Left ventricle myocardium inferior (tissue), 1 donor: ENCODE results near the gene EFHD2. TPM values are rescaled to one million over a fixed set of nuclear protein-coding genes. Genes with fewer than 3 reads are reported as not detected.

Experiments
- DNase-seq: peaks from one replicate; pipeline ENCODE4 v3.0.0-alpha.2; 2020
- H3K27ac ChIP-seq: fragments of 200-600 bp; replicated peaks from 2 replicates; pipeline ENCODE4 v1.8.0; 2021
- H3K27me3 ChIP-seq: fragments of 200-600 bp; 2 replicates; pipeline ENCODE4 v1.8.0; 2021; ENCODE audit warnings: low read depth
- H3K36me3 ChIP-seq: fragments of 200-600 bp; 2 replicates; pipeline ENCODE4 v1.8.0; 2021
- H3K4me1 ChIP-seq: fragments of 200-600 bp; 2 replicates; pipeline ENCODE4 v1.8.0; 2021
- H3K4me3 ChIP-seq: fragments of 200-600 bp; 2 replicates; pipeline ENCODE4 v1.8.0; 2021; ENCODE audit warnings: mild to moderate bottlenecking, moderate library complexity
- H3K9me3 ChIP-seq: fragments of 200-600 bp; replicated peaks from 2 replicates; pipeline ENCODE4 v1.8.0; 2021
- CTCF ChIP-seq: fragments of 200-600 bp; IDR thresholded peaks from 2 replicates; pipeline ENCODE4 v1.8.0; 2021; ENCODE audit warnings: antibody characterized with exemption, mild to moderate bottlenecking, borderline replicate concordance
- intact Hi-C: fragments of 100-400 bp; cut with micrococcal nuclease; formaldehyde crosslinking; loops from one replicate; pipeline ENCODE4 v1.11.0; 2022
- total RNA-seq: library from RNA; stranded (reverse); fragmentation: NEBNext Ultra II Directional; extraction: Animal tissue kit (Norgen Biotek cat#: 25700); gene quantifications from one replicate; pipeline ENCODE4 v1.2.1, GENCODE V29; 2021
- donor health status: DM: no; HTN: yes; CAD: no; lungs with severe emphysema.

Gene EFHD2
- total RNA-seq, 1 donor from 2014 or later: 15.0 TPM

DNA sequence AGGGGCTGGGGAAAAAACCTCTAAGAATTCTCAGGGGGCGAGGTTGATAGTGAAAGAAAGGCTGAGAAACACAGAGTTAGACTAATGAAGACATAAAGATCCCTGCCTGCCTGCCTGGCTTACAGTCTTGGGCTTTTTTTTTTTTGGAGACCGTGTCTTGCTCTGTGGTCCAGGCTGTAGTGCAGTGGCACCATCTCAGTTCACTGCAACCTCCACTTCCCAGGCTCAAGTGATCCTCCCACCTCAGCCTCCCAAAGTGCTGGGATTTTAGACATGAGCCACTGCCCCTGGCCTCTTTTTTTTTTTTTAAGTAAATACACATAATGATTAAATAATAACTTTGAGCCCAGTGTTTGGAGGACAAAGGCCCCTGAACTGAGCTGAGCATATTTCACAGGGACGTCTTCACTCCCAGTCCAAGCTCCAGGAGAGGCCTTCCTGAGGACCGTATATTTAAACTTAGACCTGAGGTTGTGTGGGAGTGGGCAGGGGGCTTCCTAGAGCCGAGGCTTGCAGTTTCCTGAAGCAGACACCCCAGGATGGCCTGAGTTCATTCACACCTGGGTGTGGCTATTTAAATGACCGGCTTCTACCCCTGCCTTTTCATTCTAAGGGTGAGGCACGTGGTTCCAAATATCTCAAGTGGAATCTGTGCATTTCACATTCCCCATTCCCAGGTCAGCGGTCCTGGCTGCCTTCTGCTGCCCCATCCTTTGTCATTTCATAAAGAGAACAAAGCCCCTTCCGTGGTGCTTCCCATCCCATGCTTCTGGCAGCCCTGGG, 16.0 kb upstream of the EFHD2 start:
- H3K27me3 ChIP-seq: peaks cover 23% of the 10 kb centered on the region
- no peaks in the 10 kb centered on the region for H3K36me3 ChIP-seq
- no peak overlapping the region for H3K27ac ChIP-seq
- intact Hi-C loops: no loop called here
- no peaks in the 10 kb centered on the region for H3K9me3 ChIP-seq
- TF ChIP-seq CTCF: no peak
- H3K4me1 ChIP-seq: no peaks in the 10 kb centered on the region
- DNase-seq: no peak
- no peak overlapping the region for H3K4me3 ChIP-seq

DNA sequence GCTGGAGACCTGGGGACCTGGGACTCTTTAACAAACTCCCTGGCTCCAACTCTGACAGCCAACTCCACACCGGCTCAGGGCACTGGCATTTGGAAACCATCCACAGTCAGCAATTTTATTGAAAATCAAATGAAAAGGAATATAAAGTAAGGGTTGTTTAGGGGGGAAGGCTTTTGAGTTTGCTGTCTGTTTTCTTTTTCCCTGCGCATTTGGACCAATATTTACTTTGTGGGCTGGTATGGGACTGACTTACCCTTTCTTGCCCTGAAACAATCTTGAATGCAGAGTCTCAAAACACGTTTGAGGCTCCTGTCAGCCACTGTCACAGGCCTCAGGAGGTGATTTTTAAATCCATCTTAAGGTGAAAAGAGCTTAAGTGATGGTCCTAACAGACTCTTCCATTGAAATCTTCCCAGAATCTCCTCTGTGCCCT, 15.4 kb upstream of the EFHD2 start:
- DNase-seq: no peak
- Histone ChIP-seq H3K36me3 (no peaks in the 10 kb centered on the region), H3K27me3 (peaks cover 17% of the 10 kb centered on the region), H3K9me3 (peaks cover 6% of the 10 kb centered on the region), H3K4me1 (no peaks in the 10 kb centered on the region), H3K4me3 (no peak overlapping the region), H3K27ac (no peak overlapping the region)
- TF ChIP-seq CTCF: no peak
- intact Hi-C loops: no loop called here

GRCh38 chr1:15397236-15397635, 12.5 kb upstream of the EFHD2 start:
- no peak overlapping the region for H3K4me3 ChIP-seq
- H3K4me1 ChIP-seq: peaks cover 9% of the 10 kb centered on the region
- no peak for TF ChIP-seq CTCF
- peaks cover 19% of the 10 kb centered on the region for H3K9me3 ChIP-seq
- intact Hi-C loops: no loop called here
- no peak for DNase-seq
- peaks cover 17% of the 10 kb centered on the region for H3K27me3 ChIP-seq
- no peak overlapping the region for H3K27ac ChIP-seq
- no peaks in the 10 kb centered on the region for H3K36me3 ChIP-seq

GRCh38 chr1:15399710-15400109, 10.0 kb upstream of the EFHD2 start:
- peaks cover 9% of the 10 kb centered on the region for H3K4me1 ChIP-seq
- peaks cover 19% of the 10 kb centered on the region for H3K9me3 ChIP-seq
- H3K4me3 ChIP-seq: no peak overlapping the region
- peaks cover 9% of the 10 kb centered on the region for H3K27me3 ChIP-seq
- no peak overlapping the region for H3K27ac ChIP-seq
- TF ChIP-seq CTCF: no peak
- no peak for DNase-seq
- no peaks in the 10 kb centered on the region for H3K36me3 ChIP-seq
- intact Hi-C loops: no loop called here

GRCh38 chr1:15400627-15401026, 9.1 kb upstream of the EFHD2 start:
- no peak for DNase-seq
- H3K36me3 ChIP-seq: no peaks in the 10 kb centered on the region
- no peak overlapping the region for H3K4me3 ChIP-seq
- no peak for TF ChIP-seq CTCF
- peaks cover 19% of the 10 kb centered on the region for H3K9me3 ChIP-seq
- peaks cover 9% of the 10 kb centered on the region for H3K4me1 ChIP-seq
- intact Hi-C loops: no loop called here
- no peaks in the 10 kb centered on the region for H3K27me3 ChIP-seq
- no peak overlapping the region for H3K27ac ChIP-seq
